22Rv1 (cell line): ENCODE data around the gene TRIM13.

Experiments
- H3K27ac ChIP-seq: fragments of 450-650 bp; 2 replicates; pipeline ENCODE4 v1.5.1; 2017
- CTCF ChIP-seq: fragments of 450-650 bp; IDR thresholded peaks from 2 replicates; pipeline ENCODE4 v1.5.1; 2017; ENCODE audit warnings: mild to moderate bottlenecking
- ZFX ChIP-seq: fragments of 450-650 bp; IDR thresholded peaks from 2 replicates; pipeline ENCODE4 v1.6.1; 2017; ENCODE audit warnings: antibody characterized with exemption, borderline replicate concordance

TRIM13 gene

GRCh38 chr13:50065712-50066111 lies 68.9 kb downstream of the TRIM13 start:
- TF ChIP-seq ZFX, result no peak
- no peak for TF ChIP-seq CTCF
- no peak overlapping the region for H3K27ac ChIP-seq
